Neural cell (in vitro differentiated cells): Measurements from ENCODE around the gene LRCH4. TPM values are rescaled to one million over a fixed set of nuclear protein-coding genes. Genes with fewer than 3 reads are reported as not detected.
"Not testable (repeated sequence)": the region's sequence is repeated elsewhere in the genome, so short reads cannot be mapped to it uniquely, and the experiment has no call there.

Source experiments
- H2AFZ ChIP-seq: fragments of 200-600, 300-800 bp; sonication (generic), shearing (Covaris generic); 2 replicates; pipeline ENCODE4 v1.6.0; 2014; ENCODE audit warnings: low read depth, mild to moderate bottlenecking, antibody characterized with exemption, low read length, moderate library complexity
- H3F3A ChIP-seq: fragments of 200-600 bp; shearing (Covaris generic); 2 replicates; pipeline ENCODE4 v1.6.1; 2016; ENCODE audit warnings: mild to moderate bottlenecking, moderate library complexity, mixed read lengths, antibody characterized with exemption, low read length; ENCODE audit not compliant: insufficient read depth, poor library complexity, severe bottlenecking
- H3K27ac ChIP-seq: fragments of 200-600, 300-800 bp; sonication (generic), shearing (Covaris generic); 2 replicates; pipeline ENCODE4 v1.5.1; 2014; ENCODE audit warnings: mild to moderate bottlenecking, low read length, moderate library complexity
- H3K27me3 ChIP-seq: fragments of 300-800, 200-600 bp; sonication (generic), shearing (Covaris generic); 2 replicates; pipeline ENCODE4 v1.6.0; 2014; ENCODE audit warnings: mild to moderate bottlenecking, low read depth, low read length, moderate library complexity; ENCODE audit not compliant: insufficient read depth
- H3K36me3 ChIP-seq: fragments of 300-800, 200-600 bp; sonication (generic), shearing (Covaris generic); 2 replicates; pipeline ENCODE4 v1.5.1; 2014; ENCODE audit warnings: mild to moderate bottlenecking, antibody characterized with exemption, low read length, moderate library complexity; ENCODE audit not compliant: insufficient read depth
- H3K4me2 ChIP-seq: fragments of 300-800, 200-600 bp; sonication (generic), shearing (Covaris generic); 2 replicates; pipeline ENCODE4 v1.6.0; 2014; ENCODE audit warnings: mild to moderate bottlenecking, low read length
- H3K4me3 ChIP-seq: fragments of 300-800, 200-600 bp; sonication (generic), shearing (Covaris generic); 2 replicates; pipeline ENCODE4 v1.5.1; 2014; ENCODE audit warnings: mild to moderate bottlenecking, low read length, moderate library complexity
- H3K79me2 ChIP-seq: fragments of 200-600 bp; shearing (Covaris generic); replicated peaks from 2 replicates; pipeline ENCODE4 v1.6.0; 2014; ENCODE audit warnings: mild to moderate bottlenecking, low read length, moderate library complexity; ENCODE audit not compliant: insufficient read depth
- H3K9ac ChIP-seq: fragments of 300-800, 200-600 bp; sonication (generic), shearing (Covaris generic); 2 replicates; pipeline ENCODE4 v1.6.1; 2016; ENCODE audit warnings: mild to moderate bottlenecking, low read length, mixed read lengths
- H3K9me2 ChIP-seq: fragments of 200-600 bp; shearing (Covaris generic); 2 replicates; pipeline ENCODE4 v1.6.1; 2016; ENCODE audit warnings: mild to moderate bottlenecking, low read length, mixed read lengths; ENCODE audit not compliant: insufficient read depth
- H3K9me3 ChIP-seq: fragments of 200-600, 300-800 bp; sonication (generic), shearing (Covaris generic); 2 replicates; pipeline ENCODE4 v1.6.1; 2016; ENCODE audit warnings: mild to moderate bottlenecking, mixed run types, low read length, moderate library complexity, mixed read lengths
- H4K20me1 ChIP-seq: fragments of 200-600 bp; shearing (Covaris generic); 2 replicates; pipeline ENCODE4 v1.6.1; 2016; ENCODE audit warnings: mild to moderate bottlenecking, mixed run types; ENCODE audit not compliant: insufficient read depth
- CTCF ChIP-seq: fragments of 450-650 bp; IDR thresholded peaks from 2 replicates; pipeline ENCODE4 v1.5.1; 2014; ENCODE audit warnings: antibody characterized with exemption, mild to moderate bottlenecking, moderate library complexity; ENCODE audit not compliant: poor library complexity, severe bottlenecking
- EP300 ChIP-seq: fragments of 450-650 bp; conservative IDR thresholded peaks from 2 replicates; pipeline ENCODE4 v1.6.1; 2014; ENCODE audit warnings: antibody characterized with exemption, mild to moderate bottlenecking, moderate library complexity; ENCODE audit not compliant: poor library complexity, severe bottlenecking
- EZH2 ChIP-seq: fragments of 200-600, 300-800 bp; shearing (Covaris generic), sonication (generic); IDR thresholded peaks from 2 replicates; pipeline ENCODE4 v1.6.1; 2014; ENCODE audit warnings: antibody characterized with exemption, low read length, borderline replicate concordance, mild to moderate bottlenecking; ENCODE audit not compliant: insufficient read depth, poor library complexity, severe bottlenecking
- MXI1 ChIP-seq: fragments of 450-650 bp; conservative IDR thresholded peaks from 2 replicates; pipeline ENCODE4 v1.6.1; 2014; ENCODE audit warnings: antibody characterized with exemption, mild to moderate bottlenecking; ENCODE audit not compliant: poor library complexity, severe bottlenecking
- POLR2AphosphoS5 ChIP-seq: IDR thresholded peaks from 2 replicates; pipeline ENCODE4 v1.6.1; 2012
- RAD21 ChIP-seq: fragments of 450-650 bp; conservative IDR thresholded peaks from 2 replicates; pipeline ENCODE4 v1.6.1; 2014; ENCODE audit warnings: antibody characterized with exemption, mild to moderate bottlenecking, moderate library complexity
- REST ChIP-seq: IDR thresholded peaks from 2 replicates; pipeline ENCODE4 v1.6.1; 2012; ENCODE audit warnings: borderline replicate concordance
- SMC3 ChIP-seq: fragments of 450-650 bp; conservative IDR thresholded peaks from 2 replicates; pipeline ENCODE4 v1.6.1; 2014; ENCODE audit warnings: antibody characterized with exemption, mild to moderate bottlenecking, moderate library complexity; ENCODE audit not compliant: poor library complexity
- TAF1 ChIP-seq: IDR thresholded peaks from 2 replicates; pipeline ENCODE4 v1.6.1; 2012; ENCODE audit warnings: low read depth
- polyA plus RNA-seq: library from polyadenylated mRNA; depleted of rRNA; stranded (reverse); fragments of >200 nt; gene quantifications from 2 replicates; pipeline ENCODE4 v1.2.3, GENCODE V29; 2014
- small RNA-seq, 3 experiments: library from RNA; depleted of rRNA; stranded (forward); fragments of <200 nt; gene quantifications; one replicate each; pipeline ENCODE3, GENCODE V24; 2012

The LRCH4 gene
- polyA plus RNA-seq, 1 donor from 2014 or later, result 17.2 TPM

- Histone ChIP-seq H2AFZ (no peak overlapping the region), H3K36me3 (no peaks in the 10 kb centered on the region), H4K20me1 (no peaks in the 10 kb centered on the region), H3K9ac (no peak overlapping the region), H3K79me2 (no peaks in the 10 kb centered on the region), H3K27me3 (no peaks in the 10 kb centered on the region), H3K9me2 (no peaks in the 10 kb centered on the region), H3K4me2 (no peak overlapping the region), H3F3A (no peaks in the 10 kb centered on the region), H3K9me3 (no peaks in the 10 kb centered on the region), H3K27ac (no peak overlapping the region), H3K4me3 (no peak overlapping the region)
- TF ChIP-seq POLR2AphosphoS5, result no peak
- TF ChIP-seq SMC3, result no peak
- no peak for TF ChIP-seq MXI1
- TF ChIP-seq CTCF, result no peak
- TF ChIP-seq REST, result no peak
- TF ChIP-seq RAD21, result no peak
- no peak for TF ChIP-seq TAF1
- TF ChIP-seq EP300, result no peak
- TF ChIP-seq EZH2, result no peak
Measured at GRCh38 chr7:100532165-100533022, 53.5 kb downstream of the LRCH4 start.

- H3F3A ChIP-seq, H3K79me2 ChIP-seq, H3K36me3 ChIP-seq, H3K9me2 ChIP-seq, H3K4me3 ChIP-seq, H3K27me3 ChIP-seq, H2AFZ ChIP-seq, H3K4me2 ChIP-seq, H4K20me1 ChIP-seq, H3K27ac ChIP-seq, H3K9me3 ChIP-seq, H3K9ac ChIP-seq: not testable (repeated sequence)
Measured at GRCh38 chr7:100528108-100528866, 57.6 kb downstream of the LRCH4 start.

Small RNAs within 50 kb of the gene (small RNA-seq; reads per million reads assigned to genes)
- gene RN7SL416P (0 reads per million in 3 experiments), gene SAP25 (0 reads per million in 3 experiments)

Other genes starting within 250 kb of the LRCH4 start
- 222 and 274 TPM in 2 replicates for gene PILRB, start 228.0 kb downstream of the LRCH4 start, polyA plus RNA-seq
- 23.7 and 29.2 TPM in 2 replicates for gene PILRA, start 212.6 kb downstream of the LRCH4 start, polyA plus RNA-seq
- 3.1 and 6.8 TPM in 2 replicates for gene ZCWPW1, start 157.4 kb downstream of the LRCH4 start, polyA plus RNA-seq
- 12.1 and 15.0 TPM in 2 replicates for gene MEPCE, start 156.3 kb downstream of the LRCH4 start, polyA plus RNA-seq
- 24.0 and 33.8 TPM in 2 replicates for gene PPP1R35, start 149.6 kb downstream of the LRCH4 start, polyA plus RNA-seq
- not detected in 2 replicates for gene SPACDR, start 121.9 kb downstream of the LRCH4 start, polyA plus RNA-seq
- 2.1 and 3.7 TPM in 2 replicates for gene TSC22D4, start 106.9 kb downstream of the LRCH4 start, polyA plus RNA-seq
- 70.1 and 86.6 TPM in 2 replicates for gene NYAP1, start 102.2 kb downstream of the LRCH4 start, polyA plus RNA-seq
- gene AGFG2, start 46.9 kb downstream of the LRCH4 start, polyA plus RNA-seq, result 3.4 and 7.5 TPM in 2 replicates
- 0.46 and 0.52 TPM in 2 replicates for gene SAP25, start 12.2 kb downstream of the LRCH4 start, polyA plus RNA-seq
- gene FBXO24, start 199 bp upstream of the LRCH4 start, polyA plus RNA-seq, result 0.52 and 1.5 TPM in 2 replicates
- gene PCOLCE, start 16.2 kb upstream of the LRCH4 start, polyA plus RNA-seq, result 0.48 and 2.0 TPM in 2 replicates
- 26.5 and 27.9 TPM in 2 replicates for gene MOSPD3, start 26.4 kb upstream of the LRCH4 start, polyA plus RNA-seq
- gene TFR2, start 55.4 kb upstream of the LRCH4 start, polyA plus RNA-seq, result 21.0 and 23.5 TPM in 2 replicates
- 339 and 389 TPM in 2 replicates for gene ACTL6B, start 70.3 kb upstream of the LRCH4 start, polyA plus RNA-seq
- 279 and 284 TPM in 2 replicates for gene GNB2, start 87.6 kb upstream of the LRCH4 start, polyA plus RNA-seq
- gene GIGYF1, start 108.1 kb upstream of the LRCH4 start, polyA plus RNA-seq, result 28.3 and 33.5 TPM in 2 replicates
- gene POP7, start 120.0 kb upstream of the LRCH4 start, polyA plus RNA-seq, result 92.1 and 104 TPM in 2 replicates
- gene EPO, start 134.3 kb upstream of the LRCH4 start, polyA plus RNA-seq, result not detected in 2 replicates
- gene ZAN, start 147.5 kb upstream of the LRCH4 start, polyA plus RNA-seq, result not detected in 2 replicates
- 0.92 and 1.4 TPM in 2 replicates for gene EPHB4, start 241.4 kb upstream of the LRCH4 start, polyA plus RNA-seq